HEK293 (cell line): ENCODE measurements around the gene ARHGAP26.

Source experiments
- CTCF ChIA-PET: fragments of 350-600 bp; formaldehyde crosslinking; extraction: SDS; loops from one replicate; lab custom pipeline; 2021; ENCODE audit warnings: antibody characterized with exemption; lab: Yijun Ruan, JAX
- POLR2A ChIA-PET: fragments of 300-600 bp; formaldehyde crosslinking; extraction: SDS; loops from one replicate; lab custom pipeline; 2020; ENCODE audit warnings: antibody characterized with exemption, inconsistent platforms; lab: Yijun Ruan, JAX
- H3K27ac ChIP-seq: fragments of 200-500 bp; sonication (Bioruptor generic); 2 replicates; pipeline ENCODE4 v1.5.1; 2014; ENCODE audit warnings: low read depth, low read length, control low read depth, inconsistent platforms; ENCODE audit errors: extremely low read depth
- H3K36me3 ChIP-seq, 2 experiments: fragments of 200-500 bp in 1 of 2; sonication (Bioruptor generic) in 1 of 2; 1 replicate in 1 of 2; 2 replicates in 1 of 2; pipeline ENCODE4 v1.5.1; 2014 to 2017; ENCODE audit warnings: inconsistent platforms in 2 of 2, low read length in 2 of 2; ENCODE audit not compliant: control insufficient read depth in 2 of 2, insufficient read depth in 1 of 2
- H3K4me1 ChIP-seq: fragments of 200-500 bp; sonication (Bioruptor generic); 2 replicates; pipeline ENCODE4 v1.5.1; 2014; ENCODE audit warnings: mild to moderate bottlenecking, low read length, inconsistent platforms; ENCODE audit not compliant: control insufficient read depth, insufficient read depth
- H3K4me3 ChIP-seq: 2 replicates; pipeline ENCODE4 v1.5.1; 2011; ENCODE audit warnings: low read depth, mild to moderate bottlenecking, control low read depth, low read length, moderate library complexity
- H3K9me3 ChIP-seq: fragments of 200-500 bp; sonication (Bioruptor generic); 2 replicates; pipeline ENCODE4 v1.5.1; 2014; ENCODE audit warnings: low read depth, low read length, inconsistent platforms; ENCODE audit not compliant: control insufficient read depth, insufficient read depth
- FEZF1 ChIP-seq: fragments of 450-650 bp; formaldehyde crosslinking; IDR thresholded peaks from 2 replicates; pipeline ENCODE4 v1.5.1; 2016; ENCODE audit warnings: missing biosample characterization, missing genetic modification characterization
- KLF17 ChIP-seq: fragments of 450-650 bp; formaldehyde crosslinking; IDR thresholded peaks from 2 replicates; pipeline ENCODE4 v1.5.1; 2016; ENCODE audit warnings: missing biosample characterization, missing genetic modification characterization
- TCF7L2 ChIP-seq: IDR thresholded peaks from 2 replicates; pipeline ENCODE4 v1.6.1; 2011; ENCODE audit warnings: low read depth, mild to moderate bottlenecking, inconsistent platforms, low read length, moderate library complexity, borderline replicate concordance
- ZBTB17 ChIP-seq: fragments of 450-650 bp; formaldehyde crosslinking; IDR thresholded peaks from 2 replicates; pipeline ENCODE4 v1.5.1; 2016; ENCODE audit warnings: missing biosample characterization, missing genetic modification characterization
- ZFHX2 ChIP-seq: fragments of 450-650 bp; formaldehyde crosslinking; conservative IDR thresholded peaks from 2 replicates; pipeline ENCODE4 v1.5.1; 2016; ENCODE audit warnings: missing biosample characterization, missing genetic modification characterization
- ZNF211 ChIP-seq: fragments of 450-650 bp; formaldehyde crosslinking; IDR thresholded peaks from 2 replicates; pipeline ENCODE4 v1.5.1; 2016; ENCODE audit warnings: low read depth, missing biosample characterization, missing genetic modification characterization
- ZNF23 ChIP-seq: fragments of 450-650 bp; formaldehyde crosslinking; IDR thresholded peaks from 2 replicates; pipeline ENCODE4 v1.5.1; 2016; ENCODE audit warnings: missing biosample characterization, missing genetic modification characterization, borderline replicate concordance
- ZNF274 ChIP-seq, 2 experiments: fragments of 200-500 bp in 1 of 2; fragments of 450-650 bp in 1 of 2; sonication (Bioruptor generic) in 1 of 2; formaldehyde crosslinking in 1 of 2; IDR thresholded peaks; 2 replicates each; pipeline versions ENCODE4 v1.5.1 to v1.6.1; 2014 to 2016; ENCODE audit warnings: borderline replicate concordance in 1 of 2, inconsistent platforms in 1 of 2, low read length in 1 of 2, missing biosample characterization in 1 of 2, missing genetic modification characterization in 1 of 2
- ZNF280D ChIP-seq: fragments of 450-650 bp; formaldehyde crosslinking; IDR thresholded peaks from 2 replicates; pipeline ENCODE4 v1.5.1; 2016; ENCODE audit warnings: missing biosample characterization, missing genetic modification characterization
- ZNF311 ChIP-seq: fragments of 450-650 bp; formaldehyde crosslinking; IDR thresholded peaks from 2 replicates; pipeline ENCODE4 v1.5.1; 2017; ENCODE audit warnings: missing biosample characterization, missing genetic modification characterization, borderline replicate concordance
- ZNF354C ChIP-seq: fragments of 450-650 bp; formaldehyde crosslinking; IDR thresholded peaks from 2 replicates; pipeline ENCODE4 v1.5.1; 2016; ENCODE audit warnings: missing biosample characterization, missing genetic modification characterization, low read depth, borderline replicate concordance
- ZNF549 ChIP-seq: fragments of 450-650 bp; IDR thresholded peaks from 2 replicates; pipeline ENCODE4 v1.5.1; 2018; ENCODE audit warnings: missing biosample characterization, missing genetic modification characterization, mild to moderate bottlenecking, inconsistent platforms, moderate library complexity
- ZNF645 ChIP-seq: fragments of 450-650 bp; formaldehyde crosslinking; IDR thresholded peaks from 2 replicates; pipeline ENCODE4; 2016; ENCODE audit warnings: missing biosample characterization, missing genetic modification characterization
- ZNF76 ChIP-seq: fragments of 450-650 bp; formaldehyde crosslinking; IDR thresholded peaks from 2 replicates; pipeline ENCODE4; 2016; ENCODE audit warnings: low read depth, missing biosample characterization, missing genetic modification characterization, borderline replicate concordance
- ZNF837 ChIP-seq: fragments of 450-650 bp; formaldehyde crosslinking; IDR thresholded peaks from 2 replicates; pipeline ENCODE4 v1.5.1; 2016; ENCODE audit warnings: missing biosample characterization, missing genetic modification characterization
- ZNF843 ChIP-seq: fragments of 450-650 bp; formaldehyde crosslinking; IDR thresholded peaks from 2 replicates; pipeline ENCODE4 v1.5.1; 2016; ENCODE audit warnings: missing biosample characterization, missing genetic modification characterization
- ZSCAN23 ChIP-seq: fragments of 450-650 bp; formaldehyde crosslinking; IDR thresholded peaks from 2 replicates; pipeline ENCODE4 v1.5.1; 2016; ENCODE audit warnings: missing biosample characterization, missing genetic modification characterization

ARHGAP26 gene

DNA sequence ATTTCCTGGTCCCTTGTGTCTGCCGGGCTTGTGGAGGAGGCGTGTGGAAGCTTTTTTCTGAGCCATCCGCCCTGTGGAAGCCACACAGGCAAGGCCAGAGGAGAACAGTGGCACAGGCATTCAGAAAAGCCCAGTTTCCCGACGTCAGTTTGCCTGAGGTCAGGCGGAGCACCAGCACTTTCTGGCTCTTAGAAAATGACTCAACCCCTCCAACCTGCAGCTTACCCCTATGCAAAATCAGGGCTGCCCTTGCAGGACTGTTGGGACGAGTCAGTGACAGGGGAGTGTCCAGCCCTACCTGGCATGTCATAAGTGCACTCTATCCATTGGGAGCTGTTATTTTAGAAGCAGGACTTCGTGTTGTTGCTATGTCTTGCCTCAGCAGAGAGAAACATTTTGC, 417.3 kb downstream of the ARHGAP26 start (continued):
- TF ChIP-seq ZNF274 (IDR thresholded peaks at IDR 0.05; ENCODE audit: low read length) (no peak), ZNF274 (tag by site-specific recombination; IDR thresholded peaks at IDR 0.05; ENCODE audit: borderline replicate concordance) (no peak), ZSCAN23 (no peak)
- TF ChIP-seq, all 188 proteins: peak for 0

DNA sequence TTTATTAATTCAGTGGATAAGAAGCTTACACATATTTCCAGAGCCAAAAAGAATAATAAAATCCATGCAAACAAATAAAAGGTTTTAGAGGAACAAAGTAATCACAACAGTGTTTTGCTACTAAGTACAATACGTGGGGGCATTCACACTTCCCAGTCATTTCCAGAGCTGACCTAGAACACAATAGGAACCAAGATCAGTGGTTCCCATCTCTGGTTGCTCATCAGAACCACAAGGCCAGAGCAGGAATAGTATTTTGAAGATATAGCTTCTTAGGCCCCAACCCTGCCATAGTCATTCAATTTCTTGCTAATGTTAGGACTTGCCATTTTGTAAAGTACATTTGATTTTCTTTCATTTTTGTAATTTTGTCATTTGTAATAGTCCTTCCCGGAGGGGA, 417.9 kb downstream of the ARHGAP26 start:
- ChIA-PET POLR2A (no interaction called here), CTCF (no interaction called here)
- TF ChIP-seq ZNF211 (tag by site-specific recombination) (no peak), ZBTB17 (tag by site-specific recombination) (no peak)
- H3K4me1 ChIP-seq = peaks cover 4% of the 10 kb centered on the region
- no peak overlapping the region for H3K4me3 ChIP-seq
- H3K9me3 ChIP-seq = no peaks in the 10 kb centered on the region
- no peak overlapping the region for H3K27ac ChIP-seq
- H3K36me3 ChIP-seq = no peaks in the 10 kb centered on the region

DNA sequence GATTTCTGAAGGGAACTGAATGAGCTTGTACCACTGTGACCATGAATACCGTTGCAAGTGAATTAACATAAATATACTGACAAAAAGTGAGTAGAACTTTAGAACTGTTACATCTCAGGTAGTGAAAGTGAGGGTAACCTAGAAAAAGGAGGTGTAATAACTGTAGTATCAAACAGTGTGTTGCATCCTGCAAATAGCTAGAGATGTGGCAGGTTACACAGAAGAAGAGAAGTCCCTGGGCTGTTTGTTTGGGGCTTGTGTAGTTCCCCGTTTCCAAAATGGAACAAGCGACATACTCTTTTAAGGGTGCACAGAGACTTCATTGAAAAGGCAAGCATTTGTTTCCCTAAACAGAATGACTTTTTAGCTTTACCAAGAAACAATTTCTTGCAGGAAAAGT, 418.5 kb downstream of the ARHGAP26 start:
- CTCF ChIA-PET = interaction anchor here (0.8 to 1.0 kb wide), 2 partner anchors 11 to 186 kb away, joined by 3 to 4 read pairs; no protein-coding TSS in a partner anchor
- Histone ChIP-seq H3K4me3 (no peak overlapping the region), H3K27ac (no peak overlapping the region), H3K4me1 (no peaks in the 10 kb centered on the region), H3K9me3 (no peaks in the 10 kb centered on the region), H3K36me3 (no peaks in the 10 kb centered on the region)
- TF ChIP-seq ZNF837 (tag by site-specific recombination) (no peak), ZNF311 (tag by site-specific recombination) (no peak), ZNF280D (tag by site-specific recombination) (no peak), ZFHX2 (tag by site-specific recombination) (no peak), ZNF354C (tag by site-specific recombination) (no peak), FEZF1 (tag by site-specific recombination) (no peak), KLF17 (tag by site-specific recombination) (no peak), ZNF76 (tag by site-specific recombination) (no peak), ZNF23 (tag by site-specific recombination) (no peak), ZNF645 (tag by site-specific recombination) (no peak), TCF7L2 (no peak), ZNF843 (tag by site-specific recombination) (no peak), ZNF549 (tag by site-specific recombination) (no peak)
- POLR2A ChIA-PET = no interaction called here
